HEK293 (cell line): ENCODE data around the gene PAX6.

Experiments used
- CTCF ChIA-PET: fragments of 350-600 bp; formaldehyde crosslinking; extraction: SDS; loops from one replicate; lab custom pipeline; 2021; ENCODE audit warnings: antibody characterized with exemption; lab: Yijun Ruan, JAX
- POLR2A ChIA-PET: fragments of 300-600 bp; formaldehyde crosslinking; extraction: SDS; loops from one replicate; lab custom pipeline; 2020; ENCODE audit warnings: antibody characterized with exemption, inconsistent platforms; lab: Yijun Ruan, JAX
- H3K27ac ChIP-seq: fragments of 200-500 bp; sonication (Bioruptor generic); 2 replicates; pipeline ENCODE4 v1.5.1; 2014; ENCODE audit warnings: low read depth, low read length, control low read depth, inconsistent platforms; ENCODE audit errors: extremely low read depth
- H3K36me3 ChIP-seq, 2 experiments: fragments of 200-500 bp in 1 of 2; sonication (Bioruptor generic) in 1 of 2; 1 replicate in 1 of 2; 2 replicates in 1 of 2; pipeline ENCODE4 v1.5.1; 2014 to 2017; ENCODE audit warnings: inconsistent platforms in 2 of 2, low read length in 2 of 2; ENCODE audit not compliant: control insufficient read depth in 2 of 2, insufficient read depth in 1 of 2
- H3K4me1 ChIP-seq: fragments of 200-500 bp; sonication (Bioruptor generic); 2 replicates; pipeline ENCODE4 v1.5.1; 2014; ENCODE audit warnings: mild to moderate bottlenecking, low read length, inconsistent platforms; ENCODE audit not compliant: control insufficient read depth, insufficient read depth
- H3K4me3 ChIP-seq: 2 replicates; pipeline ENCODE4 v1.5.1; 2011; ENCODE audit warnings: low read depth, mild to moderate bottlenecking, control low read depth, low read length, moderate library complexity
- H3K9me3 ChIP-seq: fragments of 200-500 bp; sonication (Bioruptor generic); 2 replicates; pipeline ENCODE4 v1.5.1; 2014; ENCODE audit warnings: low read depth, low read length, inconsistent platforms; ENCODE audit not compliant: control insufficient read depth, insufficient read depth
- KLF10 ChIP-seq: fragments of 450-650 bp; IDR thresholded peaks from 2 replicates; pipeline ENCODE4 v1.5.1; 2018; ENCODE audit warnings: missing biosample characterization, mild to moderate bottlenecking, missing genetic modification characterization
- MEIS1 ChIP-seq: sonication (generic); formaldehyde crosslinking; IDR thresholded peaks from 2 replicates; pipeline ENCODE4 v1.8.1; 2022; ENCODE audit warnings: missing genetic modification reagents, mild to moderate bottlenecking, borderline replicate concordance
- PATZ1 ChIP-seq: fragments of 450-650 bp; formaldehyde crosslinking; IDR thresholded peaks from 2 replicates; pipeline ENCODE4 v1.5.1; 2016; ENCODE audit warnings: missing biosample characterization, missing genetic modification characterization
- PBX3 ChIP-seq: sonication (generic); formaldehyde crosslinking; IDR thresholded peaks from 2 replicates; pipeline ENCODE4 v1.8.1; 2022; ENCODE audit warnings: mild to moderate bottlenecking, moderate library complexity, missing genetic modification reagents
- PRDM10 ChIP-seq: fragments of 450-650 bp; formaldehyde crosslinking; IDR thresholded peaks from 2 replicates; pipeline ENCODE4 v1.5.1; 2016; ENCODE audit warnings: missing biosample characterization, missing genetic modification characterization
- RBAK ChIP-seq: fragments of 450-650 bp; formaldehyde crosslinking; IDR thresholded peaks from 2 replicates; pipeline ENCODE4 v1.5.1; 2016; ENCODE audit warnings: missing biosample characterization, missing genetic modification characterization
- ZBTB44 ChIP-seq: fragments of 450-650 bp; IDR thresholded peaks from 2 replicates; pipeline ENCODE4 v1.5.1; 2018; ENCODE audit warnings: missing biosample characterization, mild to moderate bottlenecking, missing genetic modification characterization
- ZFP3 ChIP-seq: fragments of 450-650 bp; formaldehyde crosslinking; IDR thresholded peaks from 2 replicates; pipeline ENCODE4 v1.5.1; 2016; ENCODE audit warnings: low read depth, missing biosample characterization, missing genetic modification characterization
- ZNF169 ChIP-seq: fragments of 450-650 bp; formaldehyde crosslinking; IDR thresholded peaks from 2 replicates; pipeline ENCODE4 v1.5.1; 2016; ENCODE audit warnings: missing biosample characterization, missing genetic modification characterization
- ZNF274 ChIP-seq, 2 experiments: fragments of 200-500 bp in 1 of 2; fragments of 450-650 bp in 1 of 2; sonication (Bioruptor generic) in 1 of 2; formaldehyde crosslinking in 1 of 2; IDR thresholded peaks; 2 replicates each; pipeline versions ENCODE4 v1.5.1 to v1.6.1; 2014 to 2016; ENCODE audit warnings: borderline replicate concordance in 1 of 2, inconsistent platforms in 1 of 2, low read length in 1 of 2, missing biosample characterization in 1 of 2, missing genetic modification characterization in 1 of 2
- ZNF335 ChIP-seq: fragments of 450-650 bp; formaldehyde crosslinking; conservative IDR thresholded peaks from 2 replicates; pipeline ENCODE4 v1.5.1; 2016; ENCODE audit warnings: missing biosample characterization, missing genetic modification characterization
- ZNF416 ChIP-seq: fragments of 450-650 bp; formaldehyde crosslinking; IDR thresholded peaks from 2 replicates; pipeline ENCODE4 v1.5.1; 2016; ENCODE audit warnings: missing biosample characterization, missing genetic modification characterization
- ZNF600 ChIP-seq: fragments of 450-650 bp; formaldehyde crosslinking; IDR thresholded peaks from 2 replicates; pipeline ENCODE4 v1.5.1; 2016; ENCODE audit warnings: missing biosample characterization, missing genetic modification characterization
- ZNF610 ChIP-seq: fragments of 450-650 bp; formaldehyde crosslinking; IDR thresholded peaks from 2 replicates; pipeline ENCODE4 v1.5.1; 2016; ENCODE audit warnings: missing biosample characterization, missing genetic modification characterization, borderline replicate concordance
- ZNF626 ChIP-seq: fragments of 450-650 bp; sonication (Bioruptor Pico); formaldehyde crosslinking; IDR thresholded peaks from 2 replicates; pipeline ENCODE4 v1.5.1; 2018; ENCODE audit warnings: missing biosample characterization, missing genetic modification characterization, inconsistent platforms
- ZNF692 ChIP-seq: fragments of 450-650 bp; formaldehyde crosslinking; IDR thresholded peaks from 2 replicates; pipeline ENCODE4 v1.5.1; 2016; ENCODE audit warnings: missing biosample characterization, missing genetic modification characterization
- ZNF777 ChIP-seq: fragments of 450-650 bp; formaldehyde crosslinking; IDR thresholded peaks from 2 replicates; pipeline ENCODE4 v1.5.1; 2017; ENCODE audit warnings: missing biosample characterization, missing genetic modification characterization, borderline replicate concordance
- ZXDB ChIP-seq: fragments of 450-650 bp; formaldehyde crosslinking; IDR thresholded peaks from 2 replicates; pipeline ENCODE4 v1.5.1; 2016; ENCODE audit warnings: missing biosample characterization, missing genetic modification characterization

Gene PAX6

GRCh38 chr11:31761636-31762035 is 49.5 kb downstream of the PAX6 start:
- no peaks in the 10 kb centered on the region for H3K9me3 ChIP-seq
- no peak overlapping the region for H3K4me3 ChIP-seq
- ChIA-PET POLR2A (no interaction called here), CTCF (interaction anchor here (0.9 kb wide), 1 partner anchor 120 kb away, joined by 3 read pairs; no protein-coding TSS in a partner anchor)
- no peaks in the 10 kb centered on the region for H3K36me3 ChIP-seq
- H3K27ac ChIP-seq = no peak overlapping the region
- no peaks in the 10 kb centered on the region for H3K4me1 ChIP-seq
- TF ChIP-seq RBAK (tag by site-specific recombination) (no peak), PRDM10 (tag by site-specific recombination) (no peak), ZNF626 (tag by site-specific recombination) (no peak), PATZ1 (tag by site-specific recombination) (no peak), ZNF610 (tag by site-specific recombination) (no peak), MEIS1 (no peak), ZNF169 (no peak), ZBTB44 (tag by site-specific recombination) (no peak), ZFP3 (tag by site-specific recombination) (no peak)

GRCh38 chr11:31757260-31757835 is 53.8 kb downstream of the PAX6 start:
- Histone ChIP-seq H3K4me3 (no peak overlapping the region), H3K27ac (no peak overlapping the region), H3K4me1 (no peaks in the 10 kb centered on the region), H3K36me3 (no peaks in the 10 kb centered on the region), H3K9me3 (no peaks in the 10 kb centered on the region)
- ChIA-PET CTCF (interaction anchor here (0.6 kb wide), 1 partner anchor 10 kb away, joined by 3 read pairs; no protein-coding TSS in a partner anchor), POLR2A (no interaction called here)
- TF ChIP-seq ZNF777 (no peak), ZNF335 (tag by site-specific recombination) (no peak), ZNF600 (tag by site-specific recombination) (no peak), ZNF692 (tag by site-specific recombination) (no peak), KLF10 (tag by site-specific recombination) (no peak), ZNF274 (IDR thresholded peaks at IDR 0.05; ENCODE audit: low read length) (no peak), ZNF274 (tag by site-specific recombination; IDR thresholded peaks at IDR 0.05; ENCODE audit: borderline replicate concordance) (no peak), ZNF416 (tag by site-specific recombination) (no peak), PBX3 (CRISPR knock-in tag) (no peak), ZXDB (no peak)
